ENCODE results near the gene GFPT2. TPM values are rescaled to one million over a fixed set of nuclear protein-coding genes. Genes with fewer than 3 reads are reported as not detected.

Gene GFPT2
- total RNA-seq, 6 experiments from 2014 or later, result 0.32 to 0.93 (median 0.61) TPM

- 79% methylated on average over 12 of the region's 20 CpGs for WGBS (ENCODE audit: insufficient coverage, low coverage, low lambda C conversion rate, missing lambda C conversion rate)
- Histone ChIP-seq H3K9me3 (no peaks in the 10 kb centered on the region), H3K4me3 (no peak overlapping the region), H3K27ac (no peak overlapping the region), H3K4me1 (no peaks in the 10 kb centered on the region), H3K27me3 (no peaks in the 10 kb centered on the region), H3K36me3 (no peaks in the 10 kb centered on the region)
- DNase-seq, result no peak
- intact Hi-C loops (cut with DNase I), result no loop called here
- ATAC-seq, result no peak
- no peak for TF ChIP-seq CTCF (IDR thresholded peaks at IDR 0.05)
- no peak for TF ChIP-seq POLR2A (IDR thresholded peaks at IDR 0.05)
Measured at GRCh38 chr5:180399401-180400215, 46.5 kb upstream of the GFPT2 start.

GRCh38 chr5:180396926-180397325 is 43.8 kb upstream of the GFPT2 start:
- TF ChIP-seq POLR2A (IDR thresholded peaks at IDR 0.05), result no peak
- no peak for TF ChIP-seq CTCF (IDR thresholded peaks at IDR 0.05)

GRCh38 chr5:180395540-180396274 is 42.6 kb upstream of the GFPT2 start:
- H3K4me1 ChIP-seq, result no peaks in the 10 kb centered on the region
- ATAC-seq, result no peak

More at GRCh38 chr5:180396926-180397325, 43.8 kb upstream of the GFPT2 start:
- H3K4me1 ChIP-seq, result no peaks in the 10 kb centered on the region
- H3K36me3 ChIP-seq, result no peaks in the 10 kb centered on the region
- no peak for ATAC-seq
- WGBS (ENCODE audit: insufficient coverage, low coverage, low lambda C conversion rate, missing lambda C conversion rate), result 68% methylated on average over 6 of the region's 12 CpGs
- H3K27ac ChIP-seq, result no peak overlapping the region
- H3K4me3 ChIP-seq, result no peak overlapping the region
- H3K27me3 ChIP-seq, result no peaks in the 10 kb centered on the region
- DNase-seq, result no peak
- no peaks in the 10 kb centered on the region for H3K9me3 ChIP-seq
- intact Hi-C loops (cut with DNase I), result no loop called here

DNA sequence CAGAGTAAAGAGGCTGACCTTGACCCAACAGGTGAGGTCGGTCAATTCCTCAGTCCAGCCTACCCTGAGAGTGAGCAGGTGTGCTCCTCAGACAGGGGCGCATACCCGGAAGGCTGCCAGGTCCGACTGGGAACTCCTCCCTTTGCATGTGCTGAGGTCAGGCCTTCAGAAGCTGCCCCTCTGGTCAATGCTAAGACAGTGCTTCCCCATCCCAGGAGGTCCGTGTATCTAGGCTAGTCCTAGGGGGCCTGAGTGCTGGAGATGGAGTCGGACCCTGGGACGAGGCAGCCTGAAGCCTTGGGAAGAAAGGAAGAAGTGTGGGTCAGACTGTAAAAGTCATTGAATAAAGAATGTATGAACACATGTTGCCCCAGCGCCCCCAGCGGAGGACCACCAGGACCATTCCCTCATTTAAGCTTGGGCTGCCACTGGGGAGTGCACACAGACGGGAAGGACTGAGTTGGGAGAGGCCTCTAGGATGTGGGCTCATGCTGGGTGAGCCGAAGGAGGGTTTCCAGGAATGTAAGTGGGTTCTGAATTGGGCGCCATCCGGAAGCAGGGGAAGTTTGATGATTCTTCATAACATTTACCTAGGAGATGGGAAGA is 41.0 kb upstream of the GFPT2 start:
- no peaks in the 10 kb centered on the region for H3K36me3 ChIP-seq
- H3K27ac ChIP-seq, result no peak overlapping the region
- H3K4me3 ChIP-seq, result no peak overlapping the region
- peak in 1 of 4 donors; percentile 18 for ATAC-seq
- no peaks in the 10 kb centered on the region for H3K27me3 ChIP-seq
- intact Hi-C loops (cut with DNase I), result no loop called here
- TF ChIP-seq CTCF (IDR thresholded peaks at IDR 0.05), result no peak
- no peak for TF ChIP-seq POLR2A (IDR thresholded peaks at IDR 0.05)
- 68% methylated on average over 7 of the region's 13 CpGs for WGBS (ENCODE audit: insufficient coverage, low coverage, low lambda C conversion rate, missing lambda C conversion rate)
- H3K4me1 ChIP-seq, result no peaks in the 10 kb centered on the region
- DNase-seq, result no peak
- no peaks in the 10 kb centered on the region for H3K9me3 ChIP-seq

More at GRCh38 chr5:180395540-180396274, 42.6 kb upstream of the GFPT2 start:
- H3K9me3 ChIP-seq, result no peaks in the 10 kb centered on the region
- WGBS (ENCODE audit: insufficient coverage, low coverage, low lambda C conversion rate, missing lambda C conversion rate), result 64% methylated on average over 9 of the region's 16 CpGs
- no peaks in the 10 kb centered on the region for H3K27me3 ChIP-seq
- H3K36me3 ChIP-seq, result no peaks in the 10 kb centered on the region
- intact Hi-C loops (cut with DNase I), result no loop called here
- TF ChIP-seq CTCF (IDR thresholded peaks at IDR 0.05), result no peak
- TF ChIP-seq POLR2A (IDR thresholded peaks at IDR 0.05), result no peak
- no peak overlapping the region for H3K4me3 ChIP-seq
- no peak overlapping the region for H3K27ac ChIP-seq
- DNase-seq, result no peak
